GM19395 (cell line): ENCODE results near the gene ERICH6B.

Source experiments
- ATAC-seq: cut with Tn5 transposase; IDR thresholded peaks from one replicate; pipeline ENCODE4 v1.9.1; 2021; ENCODE audit warnings: mild to moderate bottlenecking, moderate library complexity; ENCODE audit not compliant: unreplicated experiment

ERICH6B gene

DNA sequence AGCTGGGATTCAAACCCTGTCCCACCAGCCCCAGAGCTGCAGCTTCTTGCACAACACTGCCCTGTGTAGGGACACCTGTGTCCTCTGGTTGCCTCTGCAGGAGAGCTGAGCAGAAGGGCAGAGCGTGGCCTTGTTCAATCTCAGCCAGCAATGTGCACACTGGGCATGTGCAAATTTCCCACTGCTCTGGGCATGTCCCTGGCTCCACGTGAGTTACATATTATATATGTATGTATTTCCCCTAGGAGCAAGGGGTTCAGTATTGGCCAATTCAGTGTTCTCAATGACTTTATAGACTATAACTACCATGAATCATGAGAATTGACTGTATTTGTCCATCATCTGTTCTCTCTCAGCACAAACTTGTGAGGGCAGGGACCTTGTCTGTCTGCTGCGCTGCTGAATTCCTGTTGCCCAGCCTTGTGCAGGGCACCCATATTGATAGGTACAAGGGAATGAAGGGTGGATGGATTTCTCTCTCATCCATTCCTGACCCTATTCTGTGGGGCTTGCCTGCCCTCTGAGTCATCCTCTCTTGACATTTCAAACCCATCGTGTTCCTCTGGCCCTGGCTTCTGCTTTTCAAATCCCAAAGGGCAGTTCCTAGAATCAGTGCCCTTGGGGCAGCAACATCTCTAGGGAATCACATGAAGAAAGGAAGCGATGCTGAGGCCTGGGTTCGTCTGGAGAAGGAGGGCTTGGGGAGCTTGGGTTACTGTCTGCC is 69.7 kb downstream of the ERICH6B start:
- ATAC-seq = no peak

DNA sequence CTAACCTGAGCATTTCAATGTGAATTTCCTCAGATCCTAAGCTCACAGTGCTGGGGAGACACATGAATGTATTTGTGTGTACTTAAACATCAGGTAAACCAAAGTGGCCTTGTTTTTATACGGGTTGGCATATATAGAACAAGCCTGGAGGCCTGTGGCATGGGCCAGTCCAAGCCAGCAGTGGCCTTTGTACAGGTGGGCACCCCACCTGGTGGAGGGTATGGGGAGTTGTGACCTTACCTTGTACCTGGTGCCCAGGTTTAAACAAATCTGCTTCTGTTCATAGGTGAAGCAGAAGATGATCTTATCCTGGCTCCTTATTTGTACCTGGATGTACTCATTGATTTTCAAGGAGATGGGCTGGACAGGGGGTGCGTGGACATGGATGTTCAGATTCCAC is 71.0 kb downstream of the ERICH6B start:
- no peak for ATAC-seq

DNA sequence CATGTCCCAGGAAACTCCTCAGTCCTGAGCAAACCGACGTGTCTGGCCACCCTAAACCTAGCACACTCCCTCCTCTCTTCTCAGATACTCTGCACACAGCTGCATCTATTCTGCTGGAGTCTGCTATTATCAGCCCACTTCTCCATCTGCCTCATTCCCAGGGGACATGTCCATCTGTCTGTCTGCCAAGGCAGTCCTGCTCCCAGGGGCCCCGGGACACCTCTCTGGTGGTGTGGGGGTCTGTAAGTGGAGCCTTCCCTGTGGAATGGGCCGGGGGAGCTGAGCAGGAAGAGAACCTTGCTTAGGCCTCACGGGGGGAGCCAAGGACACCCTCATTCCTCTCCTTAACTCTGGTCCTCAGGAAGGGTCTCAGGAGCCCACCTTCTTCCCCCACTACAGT is 72.7 kb downstream of the ERICH6B start:
- ATAC-seq = no peak

DNA sequence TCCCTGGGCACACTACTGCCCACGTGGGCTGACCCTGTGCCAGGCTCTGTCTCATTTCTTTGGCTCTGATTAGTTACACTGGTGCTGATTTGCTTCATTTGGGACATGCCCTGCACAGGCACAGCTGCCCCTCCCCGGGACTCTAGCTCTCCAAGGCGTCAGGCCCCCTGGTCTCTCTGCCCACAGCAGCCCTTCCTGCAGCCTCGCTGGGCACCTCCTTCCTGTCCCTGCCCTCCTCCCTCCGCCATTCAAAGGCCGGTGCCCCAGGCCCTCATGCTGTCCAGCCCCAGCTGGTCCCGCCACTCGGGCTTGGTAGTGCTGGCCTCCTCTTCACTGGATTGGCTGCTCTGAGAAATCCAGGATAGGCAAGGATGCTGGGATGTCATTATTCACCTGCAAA is 73.1 kb downstream of the ERICH6B start:
- ATAC-seq = no peak

DNA sequence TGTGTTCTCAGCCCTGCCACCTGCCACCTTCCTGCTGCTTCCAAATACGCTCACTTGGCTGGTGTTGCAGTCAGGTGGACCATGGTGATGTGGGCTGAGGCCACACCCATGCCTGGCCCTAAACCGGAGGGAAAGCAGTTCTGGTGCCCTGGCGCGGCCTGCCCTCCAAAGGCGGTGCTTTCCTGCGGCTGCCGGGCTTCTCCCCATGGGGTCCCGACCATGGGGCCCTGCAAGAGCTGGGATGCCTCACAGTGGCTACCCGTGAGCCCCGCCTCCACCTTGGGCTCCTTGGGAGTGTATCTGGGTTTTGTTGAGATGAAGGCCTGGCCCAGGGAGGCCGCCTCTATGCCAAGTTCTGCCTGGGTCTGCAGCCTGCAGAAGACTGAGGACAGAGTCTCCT is 73.7 kb downstream of the ERICH6B start:
- no peak for ATAC-seq

DNA sequence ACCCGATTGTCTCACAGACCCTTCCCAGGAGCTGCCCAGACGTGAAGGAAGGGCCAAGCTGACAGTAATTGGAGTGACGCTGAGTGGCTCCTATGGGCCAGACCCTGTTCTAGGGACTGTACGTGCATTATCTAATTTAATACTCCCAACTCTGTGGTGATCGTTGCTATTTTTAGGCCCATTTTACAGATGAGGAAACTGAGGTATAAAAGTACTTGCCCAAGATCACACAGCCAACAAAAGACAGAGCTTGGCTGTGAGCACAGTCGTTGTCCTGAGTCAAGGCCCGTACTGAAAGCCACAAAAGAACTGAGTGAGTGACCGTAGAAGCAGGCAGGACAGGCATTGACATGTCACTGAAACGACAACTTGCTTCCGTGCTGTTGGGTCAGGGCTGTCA is 74.7 kb downstream of the ERICH6B start:
- ATAC-seq = no peak

DNA sequence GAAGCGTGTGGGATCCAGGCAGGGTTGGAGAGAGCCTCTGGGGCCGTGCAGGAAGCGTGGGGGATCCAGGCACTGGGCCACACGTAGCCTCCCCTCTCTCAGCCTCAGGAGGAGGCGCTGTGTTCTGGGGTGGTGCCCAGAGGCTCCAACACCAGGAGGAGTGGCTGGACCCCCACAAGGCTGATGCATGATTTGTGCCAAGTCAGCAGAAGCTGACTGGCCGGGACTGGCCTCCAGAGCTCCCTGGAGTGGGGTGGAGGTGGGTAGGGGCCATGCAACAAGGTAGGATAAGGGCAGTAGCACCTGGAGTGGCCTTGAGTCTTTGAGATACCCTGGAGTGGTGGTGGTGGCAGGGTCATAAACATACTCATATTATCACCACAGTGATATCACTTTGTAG is 75.3 kb downstream of the ERICH6B start:
- ATAC-seq = no peak

DNA sequence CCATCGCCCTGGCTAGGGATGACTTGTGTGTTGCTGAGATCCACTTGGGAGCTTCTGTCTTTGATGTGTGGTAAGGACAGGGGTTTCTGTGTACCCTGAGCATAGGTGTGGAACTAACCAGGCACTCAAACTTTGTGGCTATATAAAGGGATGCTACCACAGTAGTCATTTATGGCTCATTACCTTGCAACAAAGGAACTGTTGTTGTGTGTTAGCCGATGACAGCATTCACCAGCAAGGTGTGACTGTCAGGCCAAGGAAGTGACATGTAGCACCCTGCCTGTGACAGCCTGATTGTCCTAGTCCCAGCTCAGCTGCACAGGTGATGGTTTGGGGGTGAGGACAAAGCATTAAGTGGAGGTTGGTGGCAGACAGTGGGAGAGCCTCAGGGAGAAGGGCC is 77.2 kb downstream of the ERICH6B start:
- no peak for ATAC-seq

DNA sequence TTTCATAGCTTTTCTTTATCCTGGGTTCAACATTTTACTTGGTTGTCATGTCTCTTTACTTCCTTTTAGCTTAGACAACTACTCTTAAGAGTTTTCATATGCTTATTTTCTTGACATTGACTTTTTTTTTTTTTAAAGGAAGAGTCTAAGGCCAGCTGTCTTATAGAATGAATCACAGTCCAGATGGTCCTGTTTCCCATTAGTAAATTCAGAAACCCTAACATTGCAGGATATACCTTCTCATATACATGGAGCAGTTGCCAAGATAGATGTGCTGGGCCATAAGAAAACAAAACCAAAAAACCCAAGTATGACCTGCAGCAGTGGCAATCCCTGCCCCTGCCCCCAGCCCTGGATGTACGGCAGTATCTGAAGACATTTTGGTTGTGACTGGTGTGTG is 78.0 kb downstream of the ERICH6B start:
- no peak for ATAC-seq

DNA sequence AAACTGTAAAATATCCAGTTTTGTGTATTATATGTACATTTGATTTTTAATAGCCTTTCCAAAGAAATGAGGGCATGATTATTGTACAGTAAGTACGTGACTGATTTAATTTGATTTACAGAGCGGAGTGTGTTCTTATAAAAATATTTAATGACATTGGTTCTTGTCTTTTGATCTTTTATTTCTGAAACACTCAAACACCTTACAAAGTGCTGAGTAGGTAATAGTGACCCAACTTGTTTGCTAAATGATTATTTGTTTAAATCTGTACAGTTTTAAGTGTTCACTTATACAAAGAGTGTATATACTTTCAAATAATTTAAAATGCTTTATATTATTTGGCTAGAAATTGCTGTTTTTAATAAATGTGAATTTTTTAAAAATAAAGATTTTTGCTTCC is 79.3 kb downstream of the ERICH6B start:
- no peak for ATAC-seq

DNA sequence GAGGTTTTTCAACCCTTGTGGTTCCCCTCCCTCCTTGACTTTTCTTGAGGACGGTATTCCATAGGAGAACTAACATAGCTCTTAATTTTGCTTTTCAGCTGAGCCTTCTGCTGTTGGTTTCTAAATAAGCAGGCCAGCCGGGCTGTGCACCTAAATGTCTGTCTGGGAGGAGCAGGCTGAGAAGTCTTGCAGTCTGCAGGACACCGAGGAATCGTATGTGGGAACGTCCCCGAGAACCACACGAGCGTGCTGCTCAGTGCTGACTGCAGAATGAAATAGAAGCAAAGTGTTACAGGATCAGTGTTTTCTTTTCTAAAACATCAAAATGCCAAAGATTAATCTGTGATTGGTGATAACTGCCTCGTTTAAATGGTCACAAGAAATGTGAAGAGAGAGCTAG is 80.9 kb downstream of the ERICH6B start:
- ATAC-seq = no peak

DNA sequence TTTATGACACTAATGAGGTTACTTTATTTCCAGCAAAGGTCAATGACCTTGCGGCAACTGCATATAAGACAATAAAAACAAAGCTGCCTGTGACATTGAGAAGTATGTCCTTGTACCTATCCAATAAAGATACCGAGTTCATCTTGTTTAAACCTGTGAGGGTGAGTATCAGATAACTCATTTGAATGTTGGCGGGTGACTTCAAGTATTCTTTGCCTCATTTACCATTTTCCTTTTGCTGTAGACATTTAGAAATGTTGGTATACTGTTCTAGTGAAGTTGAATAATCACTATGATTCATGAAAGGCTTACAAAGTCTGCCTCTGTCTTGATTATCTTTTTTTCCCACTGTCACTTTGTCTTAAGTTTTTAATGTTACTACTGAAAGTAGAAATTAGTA is 85.8 kb downstream of the ERICH6B start:
- ATAC-seq = no peak

DNA sequence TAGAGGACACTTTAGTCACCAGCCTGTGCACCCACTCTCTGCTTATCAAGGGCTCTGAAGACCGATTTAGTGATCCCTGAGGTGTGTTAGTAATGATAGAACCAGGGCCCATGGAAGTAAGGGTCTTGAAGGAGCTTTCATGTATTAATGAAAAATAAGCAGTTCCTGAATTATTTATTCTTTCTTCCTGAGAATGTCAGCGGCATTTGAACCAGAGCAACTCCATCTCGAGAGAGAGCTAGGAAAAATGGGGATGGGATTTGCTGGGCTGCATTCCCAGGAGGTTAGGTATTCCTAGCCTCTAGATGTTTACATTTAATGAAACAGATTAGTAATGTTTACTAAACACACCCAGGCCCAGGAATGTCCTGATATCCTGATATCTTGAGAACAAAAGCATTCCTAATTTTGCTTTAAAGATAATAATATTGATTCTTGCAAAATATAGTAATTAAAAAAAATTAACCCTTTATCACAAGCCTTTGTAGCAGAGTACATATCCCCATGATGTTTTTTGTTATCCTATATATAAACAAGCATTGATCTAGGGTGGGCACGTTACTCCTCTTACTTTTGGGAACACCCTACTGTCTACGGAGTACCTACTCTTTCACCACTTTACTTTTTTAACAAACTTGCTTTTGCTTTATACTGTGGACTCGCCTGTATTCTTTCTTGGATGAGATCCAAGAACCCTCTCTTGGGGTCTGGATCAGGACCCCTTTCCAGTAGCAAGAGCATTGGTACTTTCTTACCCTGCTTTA is 87.7 kb downstream of the ERICH6B start:
- no peak for ATAC-seq

DNA sequence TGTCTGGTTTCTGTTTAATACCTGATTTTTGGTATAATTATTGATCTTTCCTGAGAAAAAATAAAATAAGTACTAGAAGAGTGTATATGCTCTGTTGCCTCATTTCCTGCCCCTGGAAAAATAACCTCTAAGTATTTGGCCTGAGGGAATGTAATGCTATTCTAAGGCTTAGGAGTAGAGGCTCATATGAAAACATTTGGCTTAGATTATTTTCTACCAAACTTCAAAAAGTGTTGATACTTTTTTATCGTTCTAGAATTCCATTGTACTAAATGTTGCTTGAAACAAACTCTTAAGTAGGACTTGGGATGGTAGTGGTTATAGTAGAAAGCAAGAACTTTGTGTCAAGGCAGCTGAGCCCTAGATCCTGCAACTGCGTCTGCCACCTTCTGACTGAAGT is 93.0 kb downstream of the ERICH6B start:
- no peak for ATAC-seq

DNA sequence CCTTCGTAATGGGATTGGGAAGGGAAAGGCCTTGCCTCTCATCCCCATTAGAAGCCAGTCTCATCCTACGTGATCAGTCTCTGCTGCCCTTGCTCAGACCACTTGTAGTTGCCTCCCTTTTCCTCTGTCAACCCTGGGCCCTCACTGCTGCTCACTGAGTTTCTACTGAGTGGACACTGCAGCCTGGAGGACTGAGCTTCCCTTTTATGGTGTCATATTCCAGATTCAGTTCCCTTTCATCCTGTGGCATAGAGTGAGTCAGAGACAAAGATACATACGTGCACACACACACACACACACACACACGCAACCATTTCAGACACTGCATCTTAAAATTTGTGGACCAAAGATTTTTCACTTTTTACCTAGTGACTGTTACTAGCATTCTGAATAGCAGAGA is 94.2 kb downstream of the ERICH6B start:
- ATAC-seq = no peak

DNA sequence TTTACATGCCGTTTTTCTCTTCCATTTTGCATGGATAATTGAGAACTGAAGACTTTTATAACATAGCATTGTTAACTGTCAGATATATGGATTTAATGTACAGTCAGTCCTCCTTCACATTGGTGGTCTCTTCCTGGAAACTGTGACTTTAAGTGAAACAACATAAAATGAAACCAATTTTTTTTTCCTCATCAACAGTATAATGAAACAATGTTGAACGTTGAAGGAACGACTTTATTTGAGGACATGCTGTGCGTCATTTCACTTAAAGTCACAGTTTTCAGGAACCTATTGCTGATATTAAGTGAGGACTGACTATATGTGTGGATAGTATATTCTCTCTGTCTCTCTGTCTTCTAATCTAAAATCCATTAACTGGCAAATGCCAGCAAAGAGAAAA is 96.0 kb downstream of the ERICH6B start:
- ATAC-seq = no peak

DNA sequence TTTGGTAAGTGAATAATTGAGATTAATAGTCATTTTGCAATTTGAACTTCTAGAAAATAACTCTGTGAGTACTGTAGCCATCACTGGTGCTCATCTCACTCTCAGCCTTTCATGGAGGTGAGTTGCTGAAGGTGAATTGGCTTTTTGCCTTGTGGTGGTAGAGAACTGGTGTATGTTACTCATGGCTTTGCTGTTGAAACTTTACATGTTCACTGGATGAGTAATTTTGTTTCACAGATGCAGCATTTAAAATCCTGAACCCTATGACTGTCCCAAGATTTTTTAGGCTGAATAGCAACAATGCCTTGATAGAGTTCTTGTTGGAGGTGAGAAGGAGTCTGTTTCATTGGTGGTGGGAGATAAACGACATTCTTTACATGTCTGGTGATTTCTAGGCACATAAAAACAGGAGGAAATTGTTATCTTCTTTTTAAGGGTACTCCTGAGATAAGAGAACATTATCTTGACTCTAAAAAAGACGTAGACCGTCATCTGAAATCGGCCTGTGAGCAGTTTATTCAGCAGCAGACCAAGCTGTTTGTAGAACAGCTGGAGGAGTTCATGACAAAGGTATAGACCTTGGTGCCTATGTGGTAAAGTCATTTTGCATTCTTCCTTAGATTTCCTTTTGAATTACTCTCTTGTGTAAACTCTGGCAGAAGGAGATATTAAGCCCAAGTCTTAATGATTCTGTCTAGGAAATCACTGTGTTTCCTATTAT is 96.9 kb downstream of the ERICH6B start:
- no peak for ATAC-seq

DNA sequence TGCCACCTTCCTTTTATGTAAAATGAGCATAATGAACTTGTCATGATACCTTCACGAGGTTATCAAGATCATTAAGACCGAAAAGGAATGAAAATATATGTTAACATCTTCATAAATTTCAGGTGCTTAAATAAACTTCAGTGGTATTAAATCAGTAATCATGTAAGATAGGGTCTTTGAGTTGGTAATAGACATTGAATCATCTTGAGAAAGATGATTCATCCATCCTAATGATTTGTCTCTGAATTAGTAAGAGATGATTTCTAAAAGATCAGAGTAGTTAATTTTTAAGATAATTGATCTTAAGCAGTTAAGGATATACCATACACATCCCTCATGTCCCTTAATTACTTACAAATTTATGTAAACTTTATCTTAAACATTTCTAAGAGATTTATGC is 98.8 kb downstream of the ERICH6B start:
- ATAC-seq = no peak

DNA sequence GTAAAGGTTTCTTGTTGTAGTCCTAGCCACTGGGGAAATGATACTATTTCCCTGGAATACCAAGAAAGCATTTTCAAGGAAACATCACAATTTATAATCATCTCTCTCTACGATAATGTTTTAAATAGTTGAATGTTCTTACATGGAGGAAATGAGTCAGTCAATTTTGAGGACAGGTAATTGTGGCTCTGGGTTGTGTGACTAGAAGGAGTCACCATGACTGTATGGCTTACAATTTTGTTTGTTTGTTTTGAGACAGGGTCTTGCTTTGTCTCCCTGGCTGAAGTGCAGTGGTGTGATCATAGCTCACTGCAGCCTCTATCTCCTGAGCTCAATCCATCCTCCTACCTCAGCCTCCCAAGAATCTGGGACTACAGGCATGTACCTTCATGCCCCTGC is 103.4 kb downstream of the ERICH6B start:
- no peak for ATAC-seq

DNA sequence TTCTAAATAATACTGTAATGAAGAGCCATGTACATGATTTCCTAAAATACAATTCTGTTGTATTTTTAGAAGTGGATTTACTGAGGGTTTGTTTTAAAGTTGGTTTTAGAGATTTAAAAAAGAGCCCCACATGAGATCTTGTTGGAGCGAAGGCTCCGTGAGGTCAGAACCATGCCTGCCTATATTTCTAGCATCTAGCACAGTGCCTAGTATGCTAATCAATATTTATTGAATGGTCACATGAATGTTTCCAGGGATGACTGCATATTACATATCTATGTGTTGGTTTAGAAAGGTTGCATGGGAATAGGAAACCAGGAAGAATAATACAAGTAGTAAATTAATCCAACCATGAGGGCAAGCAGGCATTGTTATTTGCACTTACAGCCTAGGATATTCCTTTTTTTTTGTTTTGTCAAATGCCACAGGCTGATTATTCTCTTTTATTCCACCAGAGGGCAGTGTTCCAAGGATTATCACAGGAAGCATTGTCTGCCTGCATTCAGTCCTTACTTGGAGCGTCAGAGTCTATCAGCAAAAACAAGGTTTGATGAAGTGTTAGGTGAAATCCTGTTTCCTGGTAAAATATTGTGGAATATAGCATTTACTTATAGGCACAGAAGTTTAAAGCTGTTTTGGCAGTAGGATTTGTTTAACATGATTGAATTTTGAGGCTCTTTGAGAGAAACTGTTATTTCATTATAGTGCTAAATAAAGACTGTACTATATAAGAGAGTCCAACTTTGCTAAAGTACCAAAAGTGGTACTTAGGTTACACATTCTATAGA is 104.0 kb downstream of the ERICH6B start:
- ATAC-seq = peak; percentile 60

DNA sequence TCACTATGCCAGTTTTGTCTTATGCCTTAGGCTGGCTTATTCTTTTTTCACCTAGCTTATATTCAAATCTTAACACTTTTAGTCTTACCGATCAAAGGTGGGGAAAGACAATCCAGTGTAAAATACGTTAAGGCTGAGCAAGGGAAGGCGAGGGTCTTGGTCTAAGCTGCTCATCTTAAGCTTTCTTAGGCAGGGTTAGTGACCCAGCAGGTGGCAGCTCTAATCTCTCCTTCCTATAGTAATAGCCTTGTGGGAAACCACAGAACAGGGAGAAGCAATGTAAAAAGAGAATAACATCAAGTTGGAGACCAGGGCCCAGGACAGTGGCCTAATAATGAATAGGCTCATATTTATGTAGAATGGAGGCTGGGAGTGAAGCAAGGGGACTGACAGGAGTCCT is 104.9 kb downstream of the ERICH6B start:
- no peak for ATAC-seq
